DOHH2 (cell line): ENCODE data around the gene WWOX.

Experiments
- H3F3A ChIP-seq: fragments of 200-600 bp; sonication (generic), shearing (Covaris generic); 2 replicates; pipeline ENCODE4 v1.6.0; 2016; ENCODE audit warnings: antibody characterized with exemption, mild to moderate bottlenecking; ENCODE audit not compliant: control insufficient read depth, insufficient read depth
- H3K27ac ChIP-seq: fragments of 200-600 bp; sonication (generic); 2 replicates; pipeline ENCODE4 v1.5.1; 2014; ENCODE audit warnings: low read depth, mild to moderate bottlenecking, low read length, moderate library complexity
- H3K27me3 ChIP-seq: fragments of 200-600 bp; sonication (generic); 2 replicates; pipeline ENCODE4 v1.6.1; 2014; ENCODE audit warnings: mild to moderate bottlenecking, low read length, mixed read lengths; ENCODE audit not compliant: control insufficient read depth
- H3K36me3 ChIP-seq: fragments of 200-600 bp; sonication (generic); 2 replicates; pipeline ENCODE4 v1.6.1; 2014; ENCODE audit warnings: mild to moderate bottlenecking, low read length, moderate library complexity, mixed read lengths; ENCODE audit not compliant: control insufficient read depth
- H3K4me1 ChIP-seq: fragments of 200-600 bp; sonication (generic); 2 replicates; pipeline ENCODE4 v1.6.1; 2014; ENCODE audit warnings: mild to moderate bottlenecking, low read length, mixed read lengths; ENCODE audit not compliant: control insufficient read depth
- H3K4me2 ChIP-seq: fragments of 200-600 bp; sonication (generic); 2 replicates; pipeline ENCODE4 v1.6.0; 2014; ENCODE audit warnings: mild to moderate bottlenecking, low read length, moderate library complexity
- H3K4me3 ChIP-seq: fragments of 200-600 bp; sonication (generic); 2 replicates; pipeline ENCODE4 v1.5.1; 2014; ENCODE audit warnings: mild to moderate bottlenecking, low read length, mixed read lengths
- H3K79me2 ChIP-seq: fragments of 200-600 bp; sonication (generic); 2 replicates; pipeline ENCODE4 v1.6.1; 2014; ENCODE audit warnings: mild to moderate bottlenecking, low read length, mixed read lengths; ENCODE audit not compliant: control insufficient read depth
- H3K9me2 ChIP-seq: fragments of 200-600 bp; sonication (generic); replicated peaks from 2 replicates; pipeline ENCODE4 v1.6.1; 2014; ENCODE audit warnings: mild to moderate bottlenecking, low read length, mixed read lengths; ENCODE audit not compliant: control insufficient read depth
- H3K9me3 ChIP-seq: fragments of 200-600 bp; sonication (generic); 2 replicates; pipeline ENCODE4 v1.6.1; 2014; ENCODE audit warnings: antibody characterized with exemption, low read length, mixed read lengths; ENCODE audit not compliant: control insufficient read depth, insufficient read depth
- H4K20me1 ChIP-seq: fragments of 200-600 bp; sonication (generic); 2 replicates; pipeline ENCODE4 v1.6.0; 2014; ENCODE audit warnings: low read depth, mild to moderate bottlenecking, antibody characterized with exemption, low read length, moderate library complexity; ENCODE audit not compliant: control insufficient read depth, insufficient read depth
- CTCF ChIP-seq: fragments of 200-600 bp; sonication (generic); IDR thresholded peaks from one replicate; pipeline ENCODE4 v1.5.1; 2014; ENCODE audit warnings: antibody characterized with exemption, mild to moderate bottlenecking, low read depth, low read length; ENCODE audit not compliant: poor library complexity, severe bottlenecking
- EZH2phosphoT487 ChIP-seq: fragments of 200-600 bp; sonication (generic); IDR thresholded peaks from 2 replicates; pipeline ENCODE4 v1.6.1; 2017; ENCODE audit warnings: borderline replicate concordance, mild to moderate bottlenecking, antibody characterized with exemption, low read length, moderate library complexity, mixed read lengths

Gene WWOX

GRCh38 chr16:78288888-78289287 is 189.4 kb downstream of the WWOX start:
- Histone ChIP-seq H3K9me3 (no peaks in the 10 kb centered on the region), H3K79me2 (no peaks in the 10 kb centered on the region), H3K4me3 (no peak overlapping the region), H3K36me3 (no peaks in the 10 kb centered on the region), H3K9me2 (no peaks in the 10 kb centered on the region), H3K27ac (no peak overlapping the region), H3K27me3 (no peaks in the 10 kb centered on the region), H3F3A (no peaks in the 10 kb centered on the region), H4K20me1 (no peaks in the 10 kb centered on the region), H3K4me1 (no peaks in the 10 kb centered on the region), H3K4me2 (no peak overlapping the region)
- TF ChIP-seq CTCF (no peak), EZH2phosphoT487 (no peak)

- H3K4me1 ChIP-seq: no peaks in the 10 kb centered on the region
- no peaks in the 10 kb centered on the region for H3K36me3 ChIP-seq
- no peaks in the 10 kb centered on the region for H3K9me3 ChIP-seq
Observed at GRCh38 chr16:78289373-78289772, 189.9 kb downstream of the WWOX start.

GRCh38 chr16:78289844-78290277 is 190.4 kb downstream of the WWOX start:
- H3K36me3 ChIP-seq: no peaks in the 10 kb centered on the region
- H3K4me3 ChIP-seq: no peak overlapping the region
- H3K79me2 ChIP-seq: no peaks in the 10 kb centered on the region
- no peaks in the 10 kb centered on the region for H3K27me3 ChIP-seq
- no peaks in the 10 kb centered on the region for H3K9me3 ChIP-seq
- no peaks in the 10 kb centered on the region for H3K9me2 ChIP-seq
- TF ChIP-seq EZH2phosphoT487: no peak
- TF ChIP-seq CTCF: no peak
- no peak overlapping the region for H3K27ac ChIP-seq
- no peak overlapping the region for H3K4me2 ChIP-seq
- no peaks in the 10 kb centered on the region for H3F3A ChIP-seq
- no peaks in the 10 kb centered on the region for H3K4me1 ChIP-seq
- H4K20me1 ChIP-seq: no peaks in the 10 kb centered on the region

More at GRCh38 chr16:78289373-78289772, 189.9 kb downstream of the WWOX start:
- Histone ChIP-seq H3K79me2 (no peaks in the 10 kb centered on the region), H3K4me3 (no peak overlapping the region), H4K20me1 (no peaks in the 10 kb centered on the region), H3K27me3 (no peaks in the 10 kb centered on the region), H3K27ac (no peak overlapping the region), H3K9me2 (no peaks in the 10 kb centered on the region), H3F3A (no peaks in the 10 kb centered on the region), H3K4me2 (no peak overlapping the region)
- TF ChIP-seq EZH2phosphoT487 (no peak), CTCF (no peak)

GRCh38 chr16:78290395-78290794 is 190.9 kb downstream of the WWOX start:
- no peaks in the 10 kb centered on the region for H3K9me2 ChIP-seq
- H3K27me3 ChIP-seq: no peaks in the 10 kb centered on the region
- H4K20me1 ChIP-seq: no peaks in the 10 kb centered on the region
- no peak overlapping the region for H3K4me3 ChIP-seq
- TF ChIP-seq CTCF (no peak), EZH2phosphoT487 (no peak)
- H3F3A ChIP-seq: no peaks in the 10 kb centered on the region
- no peaks in the 10 kb centered on the region for H3K36me3 ChIP-seq
- H3K79me2 ChIP-seq: no peaks in the 10 kb centered on the region
- H3K4me1 ChIP-seq: no peaks in the 10 kb centered on the region
- H3K4me2 ChIP-seq: no peak overlapping the region
- no peak overlapping the region for H3K27ac ChIP-seq
- H3K9me3 ChIP-seq: no peaks in the 10 kb centered on the region
